ENCODE results near the gene RIMS4. TPM values are rescaled to one million over a fixed set of nuclear protein-coding genes. Genes with fewer than 3 reads are reported as not detected.

The RIMS4 gene
- total and polyA plus RNA-seq, 2 of the 8 experiments (the other 6 are each of a cell fraction or from before 2014, with no cell fraction given) = 13.3 to 44.2 TPM

DNA sequence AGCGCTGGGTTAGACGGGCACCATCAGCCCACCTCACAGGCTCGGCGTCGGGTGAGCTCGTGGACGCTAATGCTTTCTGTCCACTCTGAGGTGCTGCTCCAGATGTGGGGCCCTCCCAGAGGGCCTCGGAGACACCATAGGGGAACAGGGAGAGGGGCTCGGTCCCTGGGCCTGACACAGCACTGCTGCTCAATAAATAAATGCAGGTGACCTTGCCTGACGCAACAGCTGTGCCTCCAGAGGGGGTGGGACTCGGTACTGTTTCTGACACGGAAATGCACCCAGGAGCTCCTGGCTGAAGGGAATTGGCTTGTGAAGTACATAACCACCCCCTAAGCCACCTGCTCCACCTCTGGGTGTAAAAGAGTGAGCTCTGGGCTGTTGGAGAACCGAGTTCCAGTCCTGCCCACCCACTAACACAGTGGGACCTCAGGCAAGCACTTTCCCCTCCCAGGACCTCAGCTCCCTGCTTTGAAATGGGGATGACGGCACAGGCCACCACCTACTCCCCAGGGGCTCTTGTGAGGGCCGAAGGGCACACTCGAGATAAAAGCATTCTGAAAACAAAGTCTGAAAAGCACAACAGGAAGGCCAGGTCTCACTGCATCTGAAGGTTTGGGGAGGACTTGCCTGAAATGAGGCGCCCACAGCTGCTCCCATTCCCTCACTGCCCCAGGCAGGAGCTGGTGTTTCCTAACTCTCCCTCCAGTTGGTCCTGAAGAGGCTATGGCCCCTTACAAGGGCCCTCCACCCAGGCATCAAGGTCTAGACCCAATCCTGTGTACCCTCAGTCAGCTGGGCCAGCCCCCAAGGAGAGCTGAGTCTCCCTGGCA is 58.0 kb downstream of the RIMS4 start:
- no peak overlapping the region for H3K23ac ChIP-seq (ENCODE audit: insufficient read length)
- no peak overlapping the region for H2AFZ ChIP-seq (ENCODE audit: low read length)
- 0 out of 2 replicates have a peak overlapping the region, but pooled peaks have one; percentile 32 for H3K18ac ChIP-seq (ENCODE audit: extremely low read depth, low read length)
- CTCF ChIA-PET (ENCODE audit: partially characterized antibody) = interaction anchor here (0.5 to 15.1 kb wide), 13 partner anchors 10 to 157 kb away, joined by 3 to 256 read pairs (median 4); partner anchors contain the start of genes CCN5 and PABPC1L
- H4K91ac ChIP-seq (replicated peaks; ENCODE audit: insufficient read length, low read length) = no peak overlapping the region
- no peak overlapping the region for H2BK120ac ChIP-seq (replicated peaks; ENCODE audit: low read depth, low read length)
- no peak overlapping the region for H4K5ac ChIP-seq (ENCODE audit: insufficient read length, low read depth, low read length)
- H3K23me2 ChIP-seq (ENCODE audit: low read depth, low read length) = no peaks in the 10 kb centered on the region
- TF ChIP-seq NRF1 (IDR thresholded peaks at IDR 0.05; ENCODE audit: low read depth, low read length) (no peak), GTF2F1 (IDR thresholded peaks at IDR 0.05; ENCODE audit: borderline replicate concordance, low read depth, low read length) (no peak), TAF1 (IDR thresholded peaks at IDR 0.05; ENCODE audit: low read depth, low read length) (no peak), TAF7 (optimal IDR thresholded peaks at IDR 0.05; ENCODE audit: borderline replicate concordance, low read depth, low read length) (no peak), BRCA1 (IDR thresholded peaks at IDR 0.05; ENCODE audit: low read depth, low read length) (no peak), HDAC2 (IDR thresholded peaks at IDR 0.05; ENCODE audit: borderline replicate concordance in 1 of 2, low read depth in 2 of 2, low read length in 2 of 2) (no peak), SIX5 (IDR thresholded peaks at IDR 0.05; ENCODE audit: low read depth, low read length) (no peak), CEBPB (IDR thresholded peaks at IDR 0.05; ENCODE audit: low read depth, low read length) (no peak)
- H3K9me3 ChIP-seq (ENCODE audit: insufficient read depth in 2 of 2, low read depth in 1 of 2, low read length in 1 of 2) = no peaks in the 10 kb centered on the region
- H3K56ac ChIP-seq (replicated peaks; ENCODE audit: insufficient read length, low read depth, low read length) = no peak overlapping the region
- DNase-seq (ENCODE audit: low read depth in 1 of 2, low spot score in 2 of 2) (no peak), FAIRE-seq (no peak)
- H3K9ac ChIP-seq (replicated peaks in 1 of 4; ENCODE audit: extremely low read depth in 1 of 4, low read depth in 3 of 4, low read length in 3 of 4) = no peak overlapping the region
- H4K8ac ChIP-seq (ENCODE audit: extremely low read depth, insufficient read depth, low read length) = no peak overlapping the region
- H2BK12ac ChIP-seq (ENCODE audit: low read depth, low read length) = no peak overlapping the region
- no peaks in the 10 kb centered on the region for H4K20me1 ChIP-seq (replicated peaks in 1 of 2; ENCODE audit: control insufficient read depth in 1 of 2, insufficient read depth in 2 of 2, low read length in 2 of 2)
- no peak overlapping the region for H2BK5ac ChIP-seq (ENCODE audit: low read depth, low read length)
- POLR2A ChIA-PET (ENCODE audit: partially characterized antibody) = interaction anchor here (0.6 to 1.2 kb wide), 3 partner anchors 47 to 144 kb away, joined by 3 read pairs; partner anchors contain the start of gene YWHAB
- no peak overlapping the region for H3K4me3 ChIP-seq (ENCODE audit: extremely low read depth in 1 of 4, insufficient read depth in 2 of 4, low read depth in 3 of 4, low read length in 4 of 4)
- no peak overlapping the region for H2AK5ac ChIP-seq (ENCODE audit: low read depth, low read length)
- H3K4me2 ChIP-seq (ENCODE audit: insufficient read depth in 1 of 2, low read depth in 2 of 2, low read length in 2 of 2) = no peak overlapping the region
- H3K4ac ChIP-seq (replicated peaks; ENCODE audit: insufficient read length, low read depth, low read length) = no peak overlapping the region
- no peak overlapping the region for H3K27ac ChIP-seq (ENCODE audit: low read depth, low read length)
- H3K27me3 ChIP-seq (replicated peaks in 1 of 4; ENCODE audit: control insufficient read depth in 3 of 4, extremely low read depth in 1 of 4, insufficient read depth in 3 of 4, low read length in 3 of 4) = no peaks in the 10 kb centered on the region
- peaks cover 0 to 9% (median 2%) of the 10 kb centered on the region in 4 experiments; a peak in 3 of 8 replicates for H3K36me3 ChIP-seq (ENCODE audit: control insufficient read depth in 2 of 4, insufficient read depth in 4 of 4, low read length in 3 of 4)
- no peak overlapping the region for H3K14ac ChIP-seq (ENCODE audit: insufficient read length)
- H2BK20ac ChIP-seq (ENCODE audit: low read length) = no peak overlapping the region; the same call in 1 of the 2 replicates
- no peak overlapping the region for H2BK15ac ChIP-seq (ENCODE audit: low read length)
- H3K79me1 ChIP-seq (ENCODE audit: low read depth, low read length) = no peaks in the 10 kb centered on the region
- 86% methylated on average over 17 of the region's 17 CpGs; no CpG with 5 or more reads in 1 of the 2 experiments for WGBS, 2 experiments (ENCODE audit: extremely low coverage in 1 of 2, insufficient coverage in 1 of 2, insufficient read length in 1 of 2, insufficient replicate concordance in 2 of 2, low coverage in 1 of 2, low lambda C conversion rate in 2 of 2, missing lambda C conversion rate in 1 of 2)
- H3K79me2 ChIP-seq (ENCODE audit: control insufficient read depth in 1 of 2, insufficient read depth in 2 of 2, low read length in 2 of 2) = no peaks in the 10 kb centered on the region
- H3K4me1 ChIP-seq (replicated peaks in 1 of 4; ENCODE audit: control insufficient read depth in 3 of 4, insufficient read depth in 4 of 4, low read length in 3 of 4) = peaks cover 0 to 10% (median under 1%) of the 10 kb centered on the region in 4 experiments; a peak in 3 of 7 replicates

Measured in H1 (cell line).